DLD1 (cell line): ENCODE data around the gene PHF21B.
"Not testable (repeated sequence)": the region's sequence is repeated elsewhere in the genome, so short reads cannot be mapped to it uniquely, and the experiment has no call there.

Source experiments
- in situ Hi-C: cut with HindIII; loops from 2 replicates; pipeline ENCODE4 v1.10.0; 2017; ENCODE audit warnings: low sequenced_read_pairs

Gene PHF21B

DNA sequence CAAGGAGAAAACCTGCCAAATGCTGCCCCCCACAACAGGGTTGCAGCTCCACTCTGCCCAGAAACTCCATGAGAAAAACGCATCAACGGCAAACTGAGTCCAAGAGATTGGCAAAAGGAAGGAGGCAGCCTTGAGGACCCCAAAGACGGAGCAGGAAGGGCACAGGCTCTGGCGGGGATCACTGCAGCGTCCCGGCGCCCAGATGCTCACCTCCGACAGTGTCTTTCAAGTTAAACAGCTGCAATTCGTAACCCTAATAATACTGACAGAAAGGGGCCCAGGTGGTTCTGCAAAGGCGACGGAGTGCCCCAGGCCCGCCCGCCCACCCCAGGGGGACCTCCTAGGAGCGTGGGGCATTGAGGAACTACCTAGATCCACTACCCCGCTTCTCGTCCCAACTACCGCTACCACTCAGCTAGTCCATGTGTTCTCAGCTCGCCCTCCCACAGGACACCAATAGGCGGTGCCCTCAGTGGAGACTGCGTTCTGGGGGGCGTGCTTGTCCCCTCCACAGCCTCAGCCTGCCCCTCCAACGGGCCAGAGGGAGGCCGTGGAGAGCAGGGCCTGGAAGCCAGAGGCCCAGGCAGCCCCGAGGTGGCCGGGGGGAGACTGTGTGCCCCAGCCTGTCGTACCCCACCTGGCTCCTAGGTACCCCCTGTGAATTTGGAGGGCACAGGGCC, 127.4 kb downstream of the PHF21B start:
- in situ Hi-C loops = no loop called here

DNA sequence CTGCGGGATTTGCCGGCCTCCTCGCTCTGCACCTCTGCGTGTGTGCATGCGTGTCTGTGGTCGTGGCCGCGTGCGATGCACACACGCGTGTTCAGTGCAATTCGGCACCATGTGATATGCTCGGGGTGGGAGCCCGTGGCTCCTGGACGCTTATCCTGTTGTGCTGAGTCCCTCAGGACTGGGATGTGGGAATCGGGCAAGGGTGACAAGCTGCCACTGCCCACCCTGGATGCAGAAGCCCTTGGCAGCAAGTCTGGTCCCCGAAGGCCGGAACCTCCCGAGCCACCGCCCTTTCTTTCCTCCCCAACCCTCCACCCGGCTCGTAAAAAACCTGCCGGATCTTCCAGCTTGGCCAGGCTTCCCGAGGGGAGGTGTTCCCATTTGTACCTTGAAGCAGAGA, 128.2 kb downstream of the PHF21B start:
- in situ Hi-C loops = no loop called here

DNA sequence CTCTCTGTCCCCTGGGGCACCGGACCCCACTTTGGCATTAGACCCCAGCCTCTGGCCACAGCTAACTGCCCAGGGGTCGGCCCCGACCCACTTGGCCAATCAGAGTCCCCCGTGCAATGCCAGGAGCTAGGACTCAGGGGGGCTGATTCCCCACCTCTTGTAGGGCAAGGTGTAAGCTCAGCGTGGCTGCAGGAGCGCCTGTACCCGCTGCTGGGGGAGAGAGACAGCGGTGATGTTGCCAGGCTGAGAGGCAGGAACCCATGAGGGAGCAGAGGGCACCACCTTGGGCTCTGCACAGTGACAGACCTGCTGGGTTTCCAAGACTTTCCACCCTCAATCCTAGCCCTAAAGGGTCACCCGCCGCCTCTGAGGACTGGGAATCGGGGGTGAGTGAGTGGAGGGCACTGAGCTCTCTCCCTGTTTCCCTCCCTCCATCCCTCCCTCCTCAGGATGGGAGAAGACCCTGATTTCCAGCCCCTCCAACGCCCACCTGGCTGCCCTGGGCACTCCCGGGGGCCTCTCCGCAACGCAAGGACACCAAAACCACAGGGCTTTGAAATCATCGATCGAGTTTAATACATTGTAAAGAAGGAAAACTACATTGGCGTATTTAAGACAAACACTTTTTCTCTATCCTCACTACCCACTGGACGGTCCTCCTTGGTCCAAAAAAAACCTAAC, 129.1 kb downstream of the PHF21B start:
- in situ Hi-C loops = no loop called here

DNA sequence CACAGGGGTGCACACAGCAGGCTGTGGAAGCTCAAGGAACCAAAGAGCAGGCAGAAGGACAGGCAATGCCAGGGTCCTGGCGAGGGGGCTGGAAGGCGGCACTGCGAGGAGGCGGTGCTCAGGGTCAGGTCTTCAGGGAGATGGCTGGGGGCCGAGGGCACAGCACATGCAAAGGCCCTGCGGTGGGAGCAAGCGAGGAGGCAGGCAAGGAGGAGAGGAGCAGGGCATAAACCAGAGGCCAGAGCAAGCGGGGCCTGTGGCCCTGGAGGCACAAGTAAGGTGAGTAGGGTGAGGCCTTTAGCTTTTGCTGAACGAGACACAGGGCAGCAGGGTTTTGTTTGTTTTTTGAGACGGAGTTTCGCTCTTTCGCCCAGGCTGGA, 130.5 kb downstream of the PHF21B start:
- in situ Hi-C loops = no loop called here

DNA sequence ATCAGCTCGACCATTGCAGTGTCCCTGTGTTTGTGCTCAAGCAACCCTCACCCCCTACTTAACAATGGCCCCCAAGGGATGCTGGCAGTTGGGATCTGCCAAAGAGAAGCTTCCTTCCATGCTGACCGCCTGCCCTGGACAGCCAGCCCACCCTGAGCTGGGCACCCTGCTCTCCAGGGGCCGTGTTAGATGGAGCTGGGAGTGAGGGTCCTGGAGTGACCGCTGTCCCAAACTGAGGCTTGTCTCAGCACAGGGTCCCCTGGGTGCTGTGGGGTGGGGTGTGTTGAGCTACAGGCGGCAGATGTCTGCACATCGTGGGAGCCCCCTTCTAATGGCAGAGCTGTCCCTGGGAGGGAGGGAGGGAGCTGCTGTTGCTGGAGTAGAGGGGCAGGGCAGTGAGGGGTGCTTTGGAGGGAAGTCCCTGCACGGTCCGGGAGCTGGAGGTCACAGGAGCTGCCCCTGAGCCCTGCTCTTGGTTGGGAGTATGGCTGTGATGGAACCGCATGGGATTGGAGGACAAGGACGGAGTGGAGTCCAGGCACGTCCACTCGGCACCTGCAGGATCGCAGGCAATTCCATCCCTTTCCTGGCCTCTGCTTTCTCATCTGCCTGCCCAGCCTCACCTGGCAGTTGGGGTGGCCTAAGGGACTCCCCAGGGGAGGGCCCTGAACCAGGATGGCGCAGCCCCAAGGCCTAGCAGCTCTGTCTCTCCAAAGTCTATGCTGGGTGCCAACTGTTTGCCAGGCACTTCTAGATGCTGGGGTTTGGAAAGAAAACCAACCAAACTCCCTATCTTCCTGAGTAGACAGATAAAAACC, 131.1 kb downstream of the PHF21B start:
- in situ Hi-C loops = no loop called here

DNA sequence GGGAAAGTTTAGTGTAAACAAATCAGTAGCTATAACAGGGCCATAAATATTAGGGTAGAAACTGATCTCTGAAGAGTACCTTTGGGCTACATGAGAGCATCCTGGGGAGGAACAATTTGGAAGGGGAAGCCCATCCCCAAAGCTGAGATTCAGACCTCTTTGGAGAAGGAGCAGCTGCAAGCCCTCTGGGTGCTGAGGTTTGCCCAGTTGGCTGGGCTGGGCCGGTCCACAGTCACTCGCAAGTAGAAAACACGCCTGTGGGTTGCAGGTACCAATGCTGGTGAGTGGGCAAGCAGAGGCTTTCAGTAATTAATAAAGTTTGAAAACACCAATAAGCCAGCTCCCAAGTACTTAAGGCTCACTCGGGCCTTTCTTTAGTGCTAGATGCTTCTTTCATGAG, 132.9 kb downstream of the PHF21B start:
- in situ Hi-C loops = no loop called here

DNA sequence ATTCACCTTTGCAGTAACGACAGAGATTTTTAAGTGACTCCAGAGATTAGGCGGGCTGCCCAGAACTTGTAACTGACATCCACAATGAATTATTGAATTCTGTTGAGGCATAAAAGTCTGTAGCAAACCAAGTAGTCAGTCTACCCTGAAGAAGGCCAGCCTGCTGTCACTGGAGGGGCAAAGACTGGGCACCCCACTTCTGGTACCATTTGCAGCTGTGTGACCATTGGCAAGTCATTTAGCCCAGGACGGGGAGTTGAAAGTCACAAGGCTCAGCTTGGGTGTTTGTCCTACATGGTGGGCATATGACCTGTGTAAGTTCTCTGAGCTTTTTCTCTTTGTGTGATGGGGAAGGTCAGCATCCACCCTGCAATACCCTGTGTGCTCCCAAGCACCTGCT, 138.0 kb downstream of the PHF21B start:
- in situ Hi-C loops = no loop called here

DNA sequence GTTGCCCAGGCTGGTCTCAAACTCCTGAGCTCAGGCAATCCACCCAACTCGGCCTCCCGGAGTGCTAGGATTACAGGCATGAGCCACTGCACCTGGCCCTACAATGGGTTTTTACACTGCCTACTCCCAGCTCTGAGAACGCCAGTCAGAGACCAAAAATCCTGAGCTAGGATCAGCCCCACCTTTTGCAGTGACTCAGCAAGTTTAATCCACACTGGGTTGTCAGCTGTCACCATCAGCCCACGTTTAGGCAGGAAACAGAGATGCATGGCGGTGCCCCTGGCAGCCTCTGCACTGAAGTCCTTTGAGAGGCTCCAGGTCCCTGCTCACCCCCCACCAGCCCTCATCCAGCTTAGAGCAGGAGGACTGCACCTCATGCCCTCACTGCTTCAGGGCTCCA, 139.8 kb downstream of the PHF21B start:
- in situ Hi-C loops = no loop called here

DNA sequence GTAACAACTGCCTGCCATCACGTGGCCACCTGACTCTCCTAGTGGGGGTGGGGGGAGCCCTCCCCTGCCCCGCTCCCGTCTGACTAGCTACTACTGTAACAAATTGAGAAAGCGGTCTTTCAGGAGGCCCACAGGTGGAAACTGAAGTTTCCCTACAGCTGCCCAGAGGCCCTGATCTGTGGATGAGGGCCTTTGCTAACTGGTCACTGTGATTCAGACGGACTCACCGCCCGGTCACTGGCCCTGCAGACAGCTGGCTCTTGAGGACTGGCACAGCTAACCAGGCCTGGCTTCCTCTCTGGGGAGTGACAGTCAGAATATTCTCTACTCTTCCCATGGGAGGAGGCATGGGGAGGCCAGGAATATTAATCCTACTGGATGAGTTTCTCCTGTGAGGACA, 140.6 kb downstream of the PHF21B start:
- in situ Hi-C loops = no loop called here

DNA sequence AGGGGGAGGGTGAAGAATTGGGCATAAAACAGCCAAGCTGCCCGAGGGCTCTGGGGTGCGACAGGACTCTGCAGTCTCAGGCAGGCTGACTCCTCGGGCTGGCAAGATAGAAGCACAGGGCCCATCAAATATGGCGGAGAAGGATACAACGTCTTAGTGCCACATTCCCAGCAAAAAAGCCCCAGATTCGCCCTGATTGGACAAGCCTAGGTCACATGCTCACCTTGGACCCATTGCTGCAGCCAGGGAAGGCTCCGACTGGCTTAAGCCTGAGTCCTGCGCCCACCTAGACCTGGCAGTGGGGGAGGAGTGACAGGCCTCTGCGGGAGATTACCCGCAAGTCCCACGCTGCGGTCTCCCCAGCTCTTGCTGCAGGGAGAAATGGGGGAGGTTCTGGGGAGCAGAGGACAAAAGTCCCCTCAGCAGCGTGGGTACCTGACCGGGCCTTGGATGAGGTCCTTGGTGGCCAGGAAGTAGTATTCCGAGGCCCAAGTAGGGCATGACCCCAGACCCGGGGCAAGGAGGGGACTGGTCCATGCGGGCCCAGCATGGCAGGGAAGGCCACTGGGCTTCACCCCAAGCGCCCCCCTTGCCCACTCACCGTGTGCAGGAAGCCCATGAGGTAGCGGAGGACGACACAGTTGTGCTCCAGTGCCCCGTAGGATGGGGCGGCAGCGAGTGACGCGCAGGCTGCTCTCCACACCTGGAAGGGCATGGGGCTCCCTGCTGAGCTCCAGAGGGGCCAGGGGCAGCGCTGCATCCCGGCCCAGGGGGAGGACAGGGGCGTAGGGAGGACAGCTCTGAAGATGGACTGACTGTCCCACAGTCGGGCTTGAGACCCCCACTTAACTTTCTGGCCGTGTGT, 144.4 kb downstream of the PHF21B start:
- in situ Hi-C loops = no loop called here

DNA sequence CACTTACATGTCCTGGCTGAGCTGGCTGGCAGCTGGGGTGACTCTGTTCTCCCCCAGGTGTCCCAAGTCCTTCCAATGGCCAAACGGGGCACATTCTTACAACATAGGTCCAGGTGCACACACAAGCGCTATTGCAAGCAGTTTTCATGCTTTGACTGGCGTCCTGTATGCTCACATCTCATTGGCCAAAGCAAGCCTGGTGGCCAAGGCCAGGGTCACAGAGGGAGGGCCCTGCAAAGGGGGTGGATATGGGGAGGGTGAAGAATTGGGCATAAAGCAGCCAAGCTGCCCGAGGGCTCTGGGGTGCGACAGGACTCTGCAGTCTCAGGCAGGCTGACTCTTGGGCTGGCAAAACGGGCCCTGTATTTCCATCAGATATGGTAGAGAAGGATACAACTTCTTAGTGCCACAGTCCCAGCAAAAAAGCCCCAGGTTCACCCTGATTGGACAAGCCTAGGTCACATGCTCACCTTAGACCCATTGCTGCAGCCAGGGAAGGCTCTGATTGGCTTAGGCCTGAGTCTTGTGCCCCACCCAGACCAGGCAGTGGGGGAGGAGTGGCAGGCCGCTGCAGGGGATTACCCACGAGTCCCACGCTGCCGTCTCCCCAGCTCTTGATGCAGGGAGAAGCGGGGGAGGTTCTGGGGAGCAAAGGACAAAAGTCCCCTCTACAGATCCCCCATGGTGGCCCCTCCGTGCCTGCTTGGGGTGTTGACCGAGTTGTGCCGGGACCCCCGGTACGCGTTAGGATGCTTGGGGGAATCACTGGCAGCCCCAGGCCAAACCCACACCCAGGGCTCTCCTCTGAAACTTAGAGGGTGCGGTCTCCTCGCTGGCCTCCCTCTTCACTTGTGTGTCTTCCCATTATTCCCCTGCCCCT, 146.6 kb downstream of the PHF21B start:
- in situ Hi-C loops = no loop called here

DNA sequence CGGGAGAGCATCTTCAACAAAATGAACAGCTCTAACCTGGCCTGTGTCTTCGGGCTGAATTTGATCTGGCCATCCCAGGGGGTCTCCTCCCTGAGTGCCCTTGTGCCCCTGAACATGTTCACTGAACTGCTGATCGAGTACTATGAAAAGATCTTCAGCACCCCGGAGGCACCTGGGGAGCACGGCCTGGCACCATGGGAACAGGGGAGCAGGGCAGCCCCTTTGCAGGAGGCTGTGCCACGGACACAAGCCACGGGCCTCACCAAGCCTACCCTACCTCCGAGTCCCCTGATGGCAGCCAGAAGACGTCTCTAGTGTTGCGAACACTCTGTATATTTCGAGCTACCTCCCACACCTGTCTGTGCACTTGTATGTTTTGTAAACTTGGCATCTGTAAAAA, 147.5 kb downstream of the PHF21B start:
- in situ Hi-C loops = no loop called here

DNA sequence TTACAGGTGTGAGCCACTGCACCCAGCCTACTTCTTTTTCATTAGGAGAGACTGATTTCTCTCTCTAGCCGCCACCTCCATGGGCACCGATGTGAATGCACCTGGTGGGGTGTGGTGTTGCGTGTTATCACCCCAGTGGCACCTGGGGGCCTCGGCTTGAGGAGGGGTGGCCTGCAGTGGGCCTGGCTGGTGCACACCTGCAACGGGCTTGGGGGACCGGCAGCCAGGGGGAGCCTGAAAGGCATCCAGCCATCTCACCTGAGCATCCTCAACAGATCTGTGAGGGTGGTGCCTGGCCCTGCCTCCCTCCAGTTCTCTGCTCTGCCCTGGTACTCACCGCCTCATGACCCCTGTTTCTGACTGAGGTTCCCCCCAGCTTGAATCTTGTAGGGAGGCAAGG, 148.6 kb downstream of the PHF21B start:
- in situ Hi-C loops = no loop called here

DNA sequence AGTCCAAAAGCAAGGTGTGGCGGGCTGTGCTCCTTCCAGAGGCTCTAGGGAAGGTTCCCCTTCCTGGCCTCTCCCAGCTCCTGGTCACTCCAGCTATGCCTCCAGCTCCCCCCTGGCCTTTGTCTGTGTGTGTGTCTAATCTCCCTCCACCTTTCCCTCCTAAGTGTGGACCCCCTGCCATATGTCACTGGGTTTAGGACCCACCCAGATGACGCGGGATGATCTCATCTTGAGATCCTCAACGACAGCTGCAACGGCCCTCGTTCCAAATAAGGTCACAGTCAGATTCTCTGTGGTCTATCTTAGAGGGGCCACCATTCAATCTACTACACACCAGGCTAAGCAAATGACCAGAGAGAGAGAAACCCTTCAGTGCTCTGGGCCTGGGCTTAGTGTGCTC, 149.5 kb downstream of the PHF21B start:
- in situ Hi-C loops = no loop called here

DNA sequence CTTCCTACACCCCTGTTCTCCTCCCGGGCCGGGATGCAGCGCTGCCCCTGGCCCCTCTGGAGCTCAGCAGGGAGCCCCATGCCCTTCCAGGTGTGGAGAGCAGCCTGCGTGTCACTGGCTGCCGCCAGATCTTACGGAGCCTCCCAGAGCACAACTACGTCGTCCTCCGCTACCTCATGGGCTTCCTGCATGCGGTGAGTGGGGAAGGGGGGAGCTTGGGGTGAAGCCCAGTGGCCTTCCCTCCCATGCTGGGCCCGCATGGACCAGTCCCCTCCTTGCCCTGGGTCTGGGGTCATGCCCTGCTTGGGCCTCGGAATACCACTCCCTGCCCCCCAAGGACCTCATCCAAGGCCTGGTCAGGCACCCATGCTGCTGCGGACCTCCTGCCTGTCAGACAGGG, 150.2 kb downstream of the PHF21B start:
- in situ Hi-C loops = no loop called here

DNA sequence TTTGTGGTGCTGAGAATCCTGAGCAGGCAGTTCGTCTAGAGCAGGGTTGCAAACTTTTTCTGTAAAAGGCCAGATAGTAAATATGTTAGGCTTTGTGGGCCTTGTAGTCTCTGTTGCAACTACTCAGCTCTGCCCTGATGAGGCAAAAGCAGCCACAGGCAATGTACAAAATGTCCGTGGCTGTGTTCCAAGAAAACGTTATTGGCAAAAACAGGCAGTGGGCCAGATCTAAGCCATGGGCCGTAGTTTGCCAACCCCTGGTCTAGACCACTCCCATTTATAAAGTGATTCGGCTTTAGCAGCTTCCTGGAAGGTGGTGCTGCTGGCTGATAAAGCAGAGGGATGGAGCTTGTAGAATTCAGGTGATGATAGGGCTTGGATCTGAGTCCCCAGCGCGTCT, 151.0 kb downstream of the PHF21B start:
- in situ Hi-C loops = not testable (repeated sequence)

DNA sequence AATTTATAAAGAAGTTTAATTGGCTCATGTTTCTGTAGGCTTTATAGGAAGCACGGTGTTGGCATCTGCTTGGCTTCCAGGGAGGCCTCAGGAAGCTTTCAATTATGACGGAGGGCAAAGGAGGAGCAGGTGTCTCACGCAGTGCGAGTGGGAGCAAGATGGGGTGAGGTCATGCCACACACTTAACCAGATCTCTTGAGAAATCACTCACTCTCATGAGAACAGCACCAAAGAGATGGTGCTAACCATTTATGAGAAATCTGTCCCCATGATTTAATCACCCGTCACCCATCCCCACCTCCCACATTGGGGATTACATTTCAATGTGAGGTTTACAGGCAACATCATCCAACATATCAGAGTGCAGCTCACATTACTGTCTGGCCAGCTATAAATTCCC, 153.9 kb downstream of the PHF21B start:
- in situ Hi-C loops = no loop called here

DNA sequence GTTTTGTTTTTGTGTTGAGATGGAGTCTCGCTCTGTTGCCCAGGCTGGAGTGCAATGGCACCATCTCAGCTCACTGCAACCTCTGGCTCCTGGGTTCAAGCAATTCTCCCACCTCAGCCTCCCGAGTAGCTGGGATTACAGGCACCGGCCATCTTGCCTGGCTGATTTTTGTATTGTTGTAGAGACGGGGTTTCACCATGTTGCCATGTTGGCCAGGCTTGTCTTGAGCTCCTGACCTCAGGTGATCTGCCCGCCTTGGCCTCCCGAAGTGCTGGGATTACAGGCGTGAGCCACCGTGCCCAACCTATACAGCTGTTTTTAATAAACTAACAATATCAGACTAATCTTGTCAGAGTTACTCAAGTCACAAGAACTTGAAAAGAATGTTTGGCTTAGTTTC, 155.2 kb downstream of the PHF21B start:
- in situ Hi-C loops = not testable (repeated sequence)

DNA sequence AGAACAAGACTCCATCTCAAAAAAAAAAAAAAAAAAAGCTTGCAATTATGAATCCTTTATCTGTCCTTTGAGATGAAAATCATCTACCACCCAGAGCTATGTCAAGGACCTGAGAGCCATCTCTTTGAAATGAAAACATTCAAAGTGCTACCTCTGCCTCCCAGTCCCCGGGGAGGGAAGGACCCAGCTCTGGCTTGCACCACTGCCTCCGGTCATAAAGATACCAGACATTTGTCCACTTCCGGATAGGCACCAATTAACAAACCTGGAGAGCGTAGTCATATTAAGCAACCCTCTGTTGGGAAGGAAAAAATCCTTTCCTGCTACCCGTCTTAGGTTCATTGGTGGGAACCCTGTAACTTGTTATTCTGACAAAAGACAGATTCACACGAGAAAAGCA, 158.9 kb downstream of the PHF21B start:
- in situ Hi-C loops = no loop called here

DNA sequence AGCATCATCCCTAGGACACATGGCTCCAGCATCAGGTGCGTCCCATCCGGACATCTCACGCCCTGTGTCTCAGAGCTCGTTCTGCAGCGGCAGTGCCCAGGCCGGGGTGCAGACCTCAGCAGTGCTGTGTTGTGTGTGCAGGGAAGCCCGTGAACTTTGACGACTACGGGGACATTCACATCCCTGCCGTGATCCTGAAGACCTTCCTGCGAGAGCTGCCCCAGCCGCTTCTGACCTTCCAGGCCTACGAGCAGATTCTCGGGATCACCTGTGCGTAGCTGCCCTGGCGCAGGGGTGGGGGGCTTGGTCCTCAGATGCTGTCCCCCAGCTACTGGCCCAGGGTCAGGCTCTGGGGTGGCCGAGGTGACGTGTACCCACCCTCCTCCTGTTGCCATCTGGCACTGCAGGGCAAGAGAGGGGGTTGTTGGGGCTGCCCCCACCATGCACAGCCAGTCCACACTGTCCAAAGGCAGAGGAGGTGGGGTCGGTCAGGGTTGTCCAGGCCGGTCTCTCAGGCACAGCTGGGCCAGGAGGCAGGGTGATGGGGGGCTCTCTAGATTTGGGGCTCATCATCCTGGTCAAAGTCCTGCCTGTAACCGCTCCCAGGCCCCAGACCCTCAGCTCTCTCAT, 160.9 kb downstream of the PHF21B start:
- in situ Hi-C loops = no loop called here
